CD4-positive, CD25-positive, alpha-beta regulatory T cell (primary cell): ENCODE measurements around the gene NOL4L. TPM values are rescaled to one million over a fixed set of nuclear protein-coding genes. Genes with fewer than 3 reads are reported as not detected.
"Not testable (repeated sequence)": the region's sequence is repeated elsewhere in the genome, so short reads cannot be mapped to it uniquely, and the experiment has no call there.

Experiments
- ATAC-seq, 2 donors: fragments of 150-1000 bp; cut with Tn5 transposase; one replicate each; pipeline ENCODE4 v1.10.0; 2021; ENCODE audit warnings: low read depth in 2 of 2, moderate number of reproducible peaks in 2 of 2, moderate library complexity in 1 of 2
- DNase-seq, 3 donors: peaks; one replicate each; pipeline versions ENCODE4 v3.0.0 to v3.0.0-alpha.2; 2012 to 2022; ENCODE audit warnings: mixed read lengths in 1 of 3
- H3K27ac ChIP-seq: one replicate; pipeline ENCODE4 v1.7.0; 2013; ENCODE audit warnings: mild to moderate bottlenecking, low read length; ENCODE audit not compliant: insufficient read depth, poor library complexity, severe bottlenecking
- H3K27me3 ChIP-seq: one replicate; pipeline ENCODE4 v1.7.0; 2013; ENCODE audit warnings: low read length; ENCODE audit not compliant: control insufficient read depth, insufficient read depth
- H3K36me3 ChIP-seq: one replicate; pipeline ENCODE4 v1.7.0; 2013; ENCODE audit warnings: mild to moderate bottlenecking, low read length, moderate library complexity; ENCODE audit not compliant: control insufficient read depth, insufficient read depth
- H3K4me1 ChIP-seq: 2 replicates; pipeline ENCODE4 v1.7.0; 2013; ENCODE audit warnings: mild to moderate bottlenecking, low read length; ENCODE audit not compliant: insufficient read depth, control insufficient read depth, poor library complexity, severe bottlenecking
- H3K4me3 ChIP-seq: one replicate; pipeline ENCODE4 v1.7.0; 2013; ENCODE audit warnings: low read depth, mild to moderate bottlenecking, low read length, moderate library complexity
- H3K9me3 ChIP-seq, 2 experiments: 1 replicate in 1 of 2; 2 replicates in 1 of 2; pipeline ENCODE4 v1.7.0; 2013; ENCODE audit warnings: low read length in 2 of 2, mild to moderate bottlenecking in 1 of 2, moderate library complexity in 1 of 2; ENCODE audit not compliant: control insufficient read depth in 2 of 2
- H3K27ac Mint-ChIP-seq, 3 donors: one replicate each; pipeline ENCODE4 v1.8.0; 2020 to 2022; ENCODE audit warnings: mild to moderate bottlenecking in 3 of 3, mixed read lengths in 3 of 3, moderate library complexity in 2 of 3
- H3K27me3 Mint-ChIP-seq: one replicate; pipeline ENCODE4 v1.8.0; 2022; ENCODE audit warnings: mild to moderate bottlenecking, mixed read lengths
- H3K36me3 Mint-ChIP-seq: one replicate; pipeline ENCODE4 v1.8.0; 2020; ENCODE audit warnings: mixed read lengths
- H3K4me1 Mint-ChIP-seq, 4 donors: one replicate each; pipeline ENCODE4 v1.8.0; 2020 to 2022; ENCODE audit warnings: mixed read lengths in 4 of 4, mild to moderate bottlenecking in 1 of 4
- H3K4me3 Mint-ChIP-seq, 4 donors: one replicate each; pipeline ENCODE4 v1.8.0; 2020 to 2022; ENCODE audit warnings: mild to moderate bottlenecking in 4 of 4, mixed read lengths in 4 of 4, moderate library complexity in 3 of 4
- H3K9me3 Mint-ChIP-seq, 7 donors: one replicate each; pipeline ENCODE4 v1.8.0; 2020 to 2022; ENCODE audit warnings: mixed read lengths in 7 of 7, mild to moderate bottlenecking in 3 of 7, moderate library complexity in 2 of 7
- polyA plus RNA-seq, 4 donors: library from polyadenylated mRNA; unstranded; fragments of 300-500 nt; fragmentation: Illumina TruSeq; gene quantifications; one replicate each; pipeline ENCODE4 v1.2.3, GENCODE V29; 2021
- total RNA-seq: library from RNA; stranded (reverse); gene quantifications from one replicate; pipeline ENCODE4 v1.2.3, GENCODE V29; 2022

The NOL4L gene
- total and polyA plus RNA-seq, 5 donors from 2014 or later: 7.1 to 84.8 (median 10.8) TPM

DNA sequence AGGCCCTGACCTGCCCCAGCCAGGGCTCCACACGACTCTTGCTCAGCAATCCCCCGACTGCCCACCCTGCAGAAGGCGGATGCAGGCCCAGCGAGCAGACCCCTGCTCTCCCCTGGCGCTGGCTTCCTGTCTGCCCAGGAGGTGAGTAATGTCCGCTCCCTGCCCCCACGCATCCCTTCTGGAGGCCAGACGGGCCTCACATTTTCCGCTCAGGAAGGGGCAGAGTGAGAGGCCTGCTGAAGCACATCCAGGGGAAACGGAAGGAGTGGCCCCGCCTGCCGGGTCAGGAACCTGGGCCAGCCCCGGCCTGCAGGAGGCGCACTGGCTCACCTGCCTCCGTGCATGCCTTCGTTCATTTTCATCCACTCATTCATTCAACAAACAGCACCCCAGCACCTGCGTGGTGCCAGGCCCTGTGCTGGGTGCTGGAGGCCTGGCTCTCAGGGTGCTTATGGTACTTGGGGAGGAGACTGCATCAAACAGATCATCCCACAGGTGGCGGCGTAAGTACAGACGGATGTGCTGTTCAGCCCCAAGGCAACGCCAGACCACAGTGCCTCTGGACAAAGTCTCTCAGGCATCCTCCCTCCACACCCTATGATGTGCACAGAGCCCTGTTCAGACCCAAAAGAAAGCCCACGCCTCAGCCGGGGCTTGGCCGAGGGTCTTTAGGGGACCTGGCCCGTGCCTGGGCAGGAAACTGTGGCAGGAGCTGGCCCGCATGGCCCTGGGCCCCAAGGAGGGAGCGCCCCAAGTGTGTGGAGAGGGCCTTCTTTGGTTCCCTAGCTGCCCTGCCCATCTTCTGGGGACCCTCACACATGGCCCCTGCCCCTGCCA lies 114.9 kb downstream of the NOL4L start:
- H3K27ac Mint-ChIP-seq: peak overlapping the region in 2 of 3 donors; percentile 7 to 71
- H3K4me3 ChIP-seq: no peak overlapping the region
- H3K27me3 Mint-ChIP-seq: no peaks in the 10 kb centered on the region
- H3K27ac ChIP-seq: no peak overlapping the region
- peaks cover 0 to 20% (median 4%) of the 10 kb centered on the region in 4 donors for H3K4me1 Mint-ChIP-seq
- ATAC-seq: peak in 1 of 2 donors; percentile 26
- peak in 1 of 3 donors; percentile 50 for DNase-seq
- H3K9me3 Mint-ChIP-seq: no peaks in the 10 kb centered on the region
- peaks cover 27% of the 10 kb centered on the region for H3K36me3 ChIP-seq
- no peak overlapping the region for H3K4me3 Mint-ChIP-seq
- no peaks in the 10 kb centered on the region for H3K27me3 ChIP-seq
- H3K9me3 ChIP-seq: no peaks in the 10 kb centered on the region
- H3K36me3 Mint-ChIP-seq: no peaks in the 10 kb centered on the region
- no peaks in the 10 kb centered on the region for H3K4me1 ChIP-seq

DNA sequence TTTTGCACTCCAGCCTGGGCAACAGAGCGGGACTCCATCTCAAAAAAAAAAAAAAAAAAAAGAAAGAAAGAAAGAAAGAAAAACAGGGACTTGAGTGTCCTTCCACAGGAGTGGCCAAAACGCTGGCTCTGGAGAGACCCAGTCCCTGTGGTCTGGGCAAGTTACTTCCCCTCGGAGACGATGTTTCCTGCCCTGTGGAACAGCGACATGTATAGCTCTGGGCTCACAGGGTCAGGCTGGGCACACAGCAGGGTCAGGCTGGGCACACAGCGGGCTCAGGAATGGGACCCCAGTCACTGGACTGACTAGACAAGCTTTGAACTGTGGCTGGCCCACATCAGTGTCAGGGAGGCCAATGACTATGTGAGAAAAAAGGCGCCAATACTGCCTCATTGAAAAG lies 116.3 kb downstream of the NOL4L start:
- no peak for ATAC-seq
- Mint-ChIP-seq H3K27me3 (no peaks in the 10 kb centered on the region), H3K27ac (no peak overlapping the region), H3K9me3 (no peaks in the 10 kb centered on the region), H3K4me3 (no peak overlapping the region), H3K36me3 (peaks cover 4% of the 10 kb centered on the region), H3K4me1 (peaks cover 0 to 23% (median 4%) of the 10 kb centered on the region in 4 donors)
- Histone ChIP-seq H3K9me3 (no peaks in the 10 kb centered on the region), H3K27ac (no peak overlapping the region), H3K4me3 (no peak overlapping the region), H3K36me3 (peaks cover 17% of the 10 kb centered on the region), H3K27me3 (no peaks in the 10 kb centered on the region), H3K4me1 (no peaks in the 10 kb centered on the region)
- no peak for DNase-seq

DNA sequence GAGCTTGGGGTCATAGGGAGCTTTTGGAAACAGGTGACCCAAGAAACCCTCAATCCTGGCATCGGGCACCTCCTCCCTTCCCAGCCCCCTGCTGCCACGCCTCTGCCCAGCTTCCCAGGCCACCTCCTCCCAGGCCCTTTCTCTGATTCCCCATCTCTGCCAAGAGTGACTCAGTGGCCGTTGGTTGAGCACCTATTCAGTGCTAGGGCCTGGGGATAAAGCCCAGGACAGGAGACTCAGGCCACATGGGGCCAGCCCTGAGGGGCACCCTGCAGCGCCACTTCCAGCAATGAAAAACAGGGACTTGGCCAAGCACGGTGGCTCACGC lies 116.9 kb downstream of the NOL4L start:
- Mint-ChIP-seq H3K36me3 (peaks cover 4% of the 10 kb centered on the region), H3K4me3 (no peak overlapping the region), H3K4me1 (peaks cover 0 to 21% (median 4%) of the 10 kb centered on the region in 4 donors), H3K9me3 (no peaks in the 10 kb centered on the region), H3K27ac (no peak overlapping the region), H3K27me3 (no peaks in the 10 kb centered on the region)
- ATAC-seq: no peak
- no peak overlapping the region for H3K4me3 ChIP-seq
- no peak for DNase-seq
- no peak overlapping the region for H3K27ac ChIP-seq
- H3K36me3 ChIP-seq: peaks cover 15% of the 10 kb centered on the region
- no peaks in the 10 kb centered on the region for H3K4me1 ChIP-seq
- no peaks in the 10 kb centered on the region for H3K27me3 ChIP-seq
- no peaks in the 10 kb centered on the region for H3K9me3 ChIP-seq

DNA sequence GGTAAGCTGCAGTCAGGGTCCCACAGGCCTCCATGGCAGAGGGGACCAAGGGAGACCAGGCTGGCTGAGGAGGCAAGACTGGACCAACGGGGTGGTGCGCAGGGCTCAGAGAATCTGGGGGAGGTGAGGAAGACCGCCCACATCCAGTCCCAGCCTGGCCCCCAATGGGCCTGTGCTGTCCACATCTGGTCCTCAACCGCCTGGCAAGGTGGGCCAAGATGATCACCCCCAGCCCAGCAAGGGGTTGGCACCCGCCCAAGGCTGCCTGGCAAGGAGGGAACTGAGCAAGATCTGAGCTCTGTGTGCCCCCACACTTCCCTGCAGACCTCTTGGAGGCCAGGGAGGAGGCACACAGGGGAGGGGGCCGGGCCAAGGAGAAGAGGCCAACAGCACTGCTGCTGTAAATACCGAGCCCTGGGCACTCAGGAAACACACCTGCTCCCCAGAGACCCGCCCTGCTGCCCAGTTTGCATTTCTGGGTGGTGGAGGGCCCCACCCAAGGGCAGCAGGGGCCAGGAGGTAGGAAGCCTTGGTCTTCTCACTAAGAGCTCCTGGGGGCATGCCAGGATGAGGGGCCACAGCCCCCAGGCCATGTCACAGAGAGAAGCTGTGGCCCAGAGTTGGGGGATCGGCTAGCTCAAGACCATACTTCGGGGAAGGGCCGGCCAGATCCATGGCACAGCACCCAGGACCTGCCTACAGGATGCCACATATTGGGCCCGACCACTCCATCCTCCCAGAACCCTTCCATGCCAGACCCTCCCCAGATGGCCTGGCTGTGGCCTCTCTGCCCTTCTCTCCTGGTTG lies 117.4 kb downstream of the NOL4L start:
- DNase-seq (no peak), ATAC-seq (no peak)
- no peaks in the 10 kb centered on the region for H3K27me3 ChIP-seq
- H3K36me3 ChIP-seq: peaks cover 15% of the 10 kb centered on the region
- Mint-ChIP-seq H3K9me3 (no peaks in the 10 kb centered on the region), H3K36me3 (peaks cover 4% of the 10 kb centered on the region), H3K27ac (peak overlapping the region in 1 of 3 donors; percentile 62), H3K4me1 (peaks cover 0 to 21% (median 4%) of the 10 kb centered on the region in 4 donors), H3K4me3 (no peak overlapping the region), H3K27me3 (no peaks in the 10 kb centered on the region)
- no peak overlapping the region for H3K27ac ChIP-seq
- no peak overlapping the region for H3K4me3 ChIP-seq
- H3K4me1 ChIP-seq: no peaks in the 10 kb centered on the region
- H3K9me3 ChIP-seq: no peaks in the 10 kb centered on the region

DNA sequence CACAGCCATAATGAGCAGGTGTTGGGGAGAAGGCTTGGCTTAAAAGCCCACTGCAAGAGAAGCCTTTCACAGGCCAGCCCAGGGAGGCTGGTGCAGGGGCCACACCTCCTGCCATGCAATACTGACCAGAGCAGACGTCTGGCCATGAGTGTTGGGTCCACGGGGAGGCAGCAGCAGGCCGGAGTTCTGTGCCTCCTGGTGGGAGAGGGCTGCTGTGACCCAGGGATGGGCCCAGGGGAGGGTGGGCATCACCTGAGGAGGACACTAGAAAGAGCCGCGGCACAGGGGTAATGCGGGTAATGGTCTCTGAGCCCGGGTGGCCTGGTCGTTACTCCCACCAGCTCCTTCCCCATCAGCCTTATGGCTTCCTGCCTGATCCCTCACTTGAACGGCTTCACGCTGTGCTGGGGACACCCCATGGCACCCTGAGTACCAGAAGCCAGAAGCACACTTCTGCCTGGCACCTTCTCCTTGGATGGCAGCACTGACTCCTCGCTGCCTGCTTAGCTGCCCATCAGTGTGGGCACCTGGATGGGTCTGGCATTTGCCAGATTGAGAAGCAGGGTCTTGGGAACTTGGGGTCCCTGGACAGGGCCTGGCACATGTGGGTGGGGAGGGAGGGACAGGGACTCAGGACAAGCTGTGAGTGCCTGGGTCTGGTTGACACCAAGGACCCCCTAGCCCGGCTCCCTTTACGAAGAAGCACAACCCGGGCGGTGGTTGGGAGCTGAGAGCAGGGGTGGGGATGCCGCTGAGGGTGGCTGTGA lies 118.2 kb downstream of the NOL4L start:
- Histone ChIP-seq H3K36me3 (peaks cover 9% of the 10 kb centered on the region), H3K27ac (no peak overlapping the region), H3K4me3 (no peak overlapping the region), H3K27me3 (no peaks in the 10 kb centered on the region), H3K4me1 (no peaks in the 10 kb centered on the region), H3K9me3 (no peaks in the 10 kb centered on the region)
- H3K27ac Mint-ChIP-seq: peak overlapping the region in 1 of 3 donors; percentile 62
- H3K4me3 Mint-ChIP-seq: no peak overlapping the region
- no peaks in the 10 kb centered on the region for H3K27me3 Mint-ChIP-seq
- peaks cover 0 to 18% (median 4%) of the 10 kb centered on the region in 4 donors for H3K4me1 Mint-ChIP-seq
- no peaks in the 10 kb centered on the region for H3K9me3 Mint-ChIP-seq
- no peak for ATAC-seq
- H3K36me3 Mint-ChIP-seq: peaks cover 4% of the 10 kb centered on the region
- DNase-seq: no peak

DNA sequence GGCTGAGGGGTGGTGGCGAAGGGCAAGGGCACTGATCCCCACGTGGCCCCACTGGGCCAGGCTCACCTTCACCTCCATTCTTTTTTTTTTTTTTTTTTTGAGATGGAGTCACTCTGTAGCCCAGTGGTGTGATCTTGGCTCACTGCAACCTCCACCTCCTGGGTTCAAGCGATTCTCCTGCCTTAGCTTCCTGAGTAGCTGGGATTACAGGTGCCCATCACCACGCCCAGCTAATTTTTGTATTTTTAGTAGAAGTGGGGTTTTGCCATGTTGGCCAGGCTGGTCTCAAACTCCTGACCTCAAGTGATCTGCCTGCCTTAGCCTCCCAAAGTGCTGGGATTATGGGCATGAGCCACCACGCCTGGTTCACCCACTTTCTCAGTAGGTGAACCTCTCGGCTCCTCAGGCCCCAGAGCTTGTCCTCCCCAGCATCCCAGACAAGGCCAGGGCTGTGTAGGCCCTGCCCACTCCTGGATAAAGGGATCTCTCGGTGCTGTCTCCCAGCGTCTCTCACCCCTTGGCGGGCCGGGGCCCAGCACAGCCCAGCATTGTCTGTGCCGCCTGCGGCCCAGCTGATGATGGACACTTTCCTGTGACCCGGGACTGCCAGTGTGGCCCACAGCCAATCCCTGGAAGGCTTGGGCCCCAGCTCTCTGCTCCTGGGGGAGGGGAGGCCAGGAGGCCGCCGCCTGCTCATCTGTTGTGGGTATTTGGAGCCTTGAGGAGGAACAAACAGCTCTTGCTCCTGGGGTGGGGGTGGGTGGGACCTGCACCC lies 119.0 kb downstream of the NOL4L start:
- not testable (repeated sequence) for H3K4me3 Mint-ChIP-seq, H3K4me1 ChIP-seq, DNase-seq, H3K27ac ChIP-seq, H3K4me3 ChIP-seq, H3K36me3 ChIP-seq, ATAC-seq, H3K27me3 ChIP-seq, H3K9me3 ChIP-seq, H3K36me3 Mint-ChIP-seq, H3K9me3 Mint-ChIP-seq, H3K27me3 Mint-ChIP-seq
- Mint-ChIP-seq H3K27ac (peak overlapping the region in 1 of 3 donors; percentile 84), H3K4me1 (peaks cover 0 to 12% (median 2%) of the 10 kb centered on the region in 4 donors)
